ENCODE measurements around the gene ITM2B.

DNA sequence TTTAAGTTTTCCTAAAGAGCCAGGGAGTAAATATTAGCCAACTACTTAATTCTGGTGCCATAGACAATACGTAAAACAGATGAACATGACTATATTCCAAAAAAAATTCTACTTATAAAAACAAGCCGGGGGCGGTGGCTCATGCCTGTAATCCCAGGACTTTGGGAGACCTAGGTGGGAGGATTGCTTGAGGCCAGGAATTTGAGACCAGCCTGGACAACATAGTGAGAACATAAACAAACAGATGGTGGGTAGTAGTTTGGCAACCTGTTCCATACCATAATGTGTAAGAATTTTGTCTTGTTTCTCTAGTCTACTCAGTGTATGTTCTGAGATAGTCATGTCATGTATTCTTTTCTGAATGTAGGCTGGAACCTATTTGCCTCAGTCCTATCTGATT, 25.4 kb downstream of the ITM2B start:
- TF ChIP-seq, protein P1, sequence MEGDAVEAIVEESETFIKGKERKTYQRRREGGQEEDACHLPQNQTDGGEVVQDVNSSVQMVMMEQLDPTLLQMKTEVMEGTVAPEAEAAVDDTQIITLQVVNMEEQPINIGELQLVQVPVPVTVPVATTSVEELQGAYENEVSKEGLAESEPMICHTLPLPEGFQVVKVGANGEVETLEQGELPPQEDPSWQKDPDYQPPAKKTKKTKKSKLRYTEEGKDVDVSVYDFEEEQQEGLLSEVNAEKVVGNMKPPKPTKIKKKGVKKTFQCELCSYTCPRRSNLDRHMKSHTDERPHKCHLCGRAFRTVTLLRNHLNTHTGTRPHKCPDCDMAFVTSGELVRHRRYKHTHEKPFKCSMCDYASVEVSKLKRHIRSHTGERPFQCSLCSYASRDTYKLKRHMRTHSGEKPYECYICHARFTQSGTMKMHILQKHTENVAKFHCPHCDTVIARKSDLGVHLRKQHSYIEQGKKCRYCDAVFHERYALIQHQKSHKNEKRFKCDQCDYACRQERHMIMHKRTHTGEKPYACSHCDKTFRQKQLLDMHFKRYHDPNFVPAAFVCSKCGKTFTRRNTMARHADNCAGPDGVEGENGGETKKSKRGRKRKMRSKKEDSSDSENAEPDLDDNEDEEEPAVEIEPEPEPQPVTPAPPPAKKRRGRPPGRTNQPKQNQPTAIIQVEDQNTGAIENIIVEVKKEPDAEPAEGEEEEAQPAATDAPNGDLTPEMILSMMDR (IDR thresholded peaks at IDR 0.05; ENCODE audit: insufficient read depth, low read depth, low read length), result no peak
- TF ChIP-seq EZH2 (IDR thresholded peaks at IDR 0.05; ENCODE audit: insufficient read depth, low read length), result no peak

All from astrocyte (in vitro differentiated cells and primary cell).